PFSK-1 (cell line): Measurements from ENCODE around the gene MRAS.

Experiments
- POLR2AphosphoS5 ChIP-seq: IDR thresholded peaks from 2 replicates; pipeline ENCODE4 v1.6.1; 2012; ENCODE audit warnings: low read depth, mild to moderate bottlenecking, control low read depth, low read length, moderate library complexity
- REST ChIP-seq, 2 experiments: IDR thresholded peaks; 2 replicates each; pipeline versions ENCODE4 v1.6.1 to v1.8.0; 2011 to 2012; ENCODE audit warnings: low read depth in 2 of 2, low read length in 2 of 2, control low read depth in 1 of 2, inconsistent platforms in 1 of 2, mild to moderate bottlenecking in 1 of 2, moderate library complexity in 1 of 2; ENCODE audit not compliant: insufficient read depth in 1 of 2

GRCh38 chr3:138360869-138361525 lies 12.6 kb downstream of the MRAS start:
- TF ChIP-seq POLR2AphosphoS5 (no peak), REST (IDR thresholded peaks at IDR 0.05; ENCODE audit: insufficient read depth in 1 of 2, low read depth in 2 of 2, low read length in 2 of 2) (no peak)
